Measurements from ENCODE around the gene KMT5C.

Gene KMT5C

DNA sequence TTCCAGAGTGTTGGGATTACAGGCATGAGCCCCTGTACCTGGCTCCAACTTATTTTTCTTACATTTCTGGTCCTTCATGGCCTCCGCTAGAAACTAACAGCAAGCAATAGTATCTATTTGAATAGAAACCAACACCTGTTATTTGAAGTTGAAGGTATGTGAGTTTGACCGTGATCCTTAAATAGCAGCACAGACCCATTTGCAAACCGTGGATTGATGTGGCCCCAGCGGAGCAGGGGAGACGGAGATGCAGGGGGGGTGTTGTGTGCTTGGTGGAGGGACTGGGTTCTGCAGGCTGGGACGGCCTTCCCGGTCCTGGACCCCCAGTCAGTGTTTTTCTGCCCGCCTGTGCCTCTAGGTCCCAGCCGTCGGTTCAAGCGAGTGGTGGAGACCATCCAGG lies 31.4 kb upstream of the KMT5C start:
- Histone ChIP-seq H3K36me3 (replicated peaks; ENCODE audit: low read depth, low read length) (no peaks in the 10 kb centered on the region), H3K27ac (ENCODE audit: low read length) (no peak overlapping the region), H3K4me2 (ENCODE audit: low read length) (no peak overlapping the region), H3K9ac (ENCODE audit: low read length) (no peak overlapping the region), H3K9me3 (ENCODE audit: insufficient read depth, low read length) (no peaks in the 10 kb centered on the region), H3K27me3 (ENCODE audit: low read depth, low read length) (no peaks in the 10 kb centered on the region), H4K20me1 (ENCODE audit: insufficient read depth, low read length) (no peaks in the 10 kb centered on the region), H3K4me3 (ENCODE audit: low read length) (no peak overlapping the region), H2AFZ (ENCODE audit: low read depth, low read length) (no peak overlapping the region), H3K4me1 (ENCODE audit: low read length) (no peaks in the 10 kb centered on the region), H3K79me2 (ENCODE audit: low read length) (no peaks in the 10 kb centered on the region)
- TF ChIP-seq CTCF (IDR thresholded peaks at IDR 0.05; ENCODE audit: low read depth, low read length) (no peak), EZH2phosphoT487 (IDR thresholded peaks at IDR 0.05; ENCODE audit: low read depth) (no peak)

- Histone ChIP-seq H3K36me3 (replicated peaks; ENCODE audit: low read depth, low read length) (no peaks in the 10 kb centered on the region), H3K4me3 (ENCODE audit: low read length) (no peak overlapping the region), H3K27me3 (ENCODE audit: low read depth, low read length) (no peaks in the 10 kb centered on the region), H3K79me2 (ENCODE audit: low read length) (no peaks in the 10 kb centered on the region), H4K20me1 (ENCODE audit: insufficient read depth, low read length) (no peaks in the 10 kb centered on the region), H3K4me1 (ENCODE audit: low read length) (no peaks in the 10 kb centered on the region), H3K27ac (ENCODE audit: low read length) (no peak overlapping the region), H3K9me3 (ENCODE audit: insufficient read depth, low read length) (no peaks in the 10 kb centered on the region), H3K4me2 (ENCODE audit: low read length) (no peak overlapping the region), H3K9ac (ENCODE audit: low read length) (no peak overlapping the region), H2AFZ (ENCODE audit: low read depth, low read length) (no peak overlapping the region)
- TF ChIP-seq CTCF (IDR thresholded peaks at IDR 0.05; ENCODE audit: low read depth, low read length): no peak
- TF ChIP-seq EZH2phosphoT487 (IDR thresholded peaks at IDR 0.05; ENCODE audit: low read depth): no peak
These were observed 30.2 kb upstream of the KMT5C start for GRCh38 chr19:55309448-55309847.

DNA sequence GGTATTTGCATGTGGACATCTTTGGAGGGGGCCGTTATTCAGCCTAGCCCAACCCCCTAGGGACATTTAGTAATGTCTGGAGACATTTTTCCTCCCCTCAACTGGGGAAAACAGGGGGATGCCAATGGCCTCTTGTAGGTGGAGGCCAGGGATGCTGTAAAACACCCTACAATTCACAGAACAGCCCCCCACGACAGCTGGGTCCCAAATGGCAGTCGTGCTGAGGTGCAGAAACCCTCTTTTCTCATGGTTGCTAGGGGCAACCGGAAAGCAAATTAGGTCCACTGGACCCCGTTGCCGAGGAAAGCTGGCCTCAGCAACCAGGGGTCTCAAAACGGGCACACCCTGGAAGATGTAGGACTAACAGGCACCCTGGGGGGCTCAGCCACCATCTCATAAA lies 29.2 kb upstream of the KMT5C start:
- Histone ChIP-seq H3K4me3 (ENCODE audit: low read length) (no peak overlapping the region), H3K9ac (ENCODE audit: low read length) (no peak overlapping the region), H3K27ac (ENCODE audit: low read length) (no peak overlapping the region), H3K79me2 (ENCODE audit: low read length) (no peaks in the 10 kb centered on the region), H2AFZ (ENCODE audit: low read depth, low read length) (no peak overlapping the region), H3K27me3 (ENCODE audit: low read depth, low read length) (no peaks in the 10 kb centered on the region), H3K4me2 (ENCODE audit: low read length) (no peak overlapping the region), H3K4me1 (ENCODE audit: low read length) (no peaks in the 10 kb centered on the region), H4K20me1 (ENCODE audit: insufficient read depth, low read length) (no peaks in the 10 kb centered on the region), H3K36me3 (replicated peaks; ENCODE audit: low read depth, low read length) (no peaks in the 10 kb centered on the region), H3K9me3 (ENCODE audit: insufficient read depth, low read length) (no peaks in the 10 kb centered on the region)
- no peak for TF ChIP-seq CTCF (IDR thresholded peaks at IDR 0.05; ENCODE audit: low read depth, low read length)
- TF ChIP-seq EZH2phosphoT487 (IDR thresholded peaks at IDR 0.05; ENCODE audit: low read depth): no peak

- Histone ChIP-seq H3K36me3 (replicated peaks; ENCODE audit: low read depth, low read length) (no peaks in the 10 kb centered on the region), H3K27ac (ENCODE audit: low read length) (no peak overlapping the region), H3K79me2 (ENCODE audit: low read length) (no peaks in the 10 kb centered on the region), H3K27me3 (ENCODE audit: low read depth, low read length) (no peaks in the 10 kb centered on the region), H3K9ac (ENCODE audit: low read length) (no peak overlapping the region), H3K4me1 (ENCODE audit: low read length) (no peaks in the 10 kb centered on the region), H3K9me3 (ENCODE audit: insufficient read depth, low read length) (no peaks in the 10 kb centered on the region), H3K4me3 (ENCODE audit: low read length) (no peak overlapping the region), H2AFZ (ENCODE audit: low read depth, low read length) (no peak overlapping the region), H3K4me2 (ENCODE audit: low read length) (no peak overlapping the region), H4K20me1 (ENCODE audit: insufficient read depth, low read length) (no peaks in the 10 kb centered on the region)
- no peak for TF ChIP-seq EZH2phosphoT487 (IDR thresholded peaks at IDR 0.05; ENCODE audit: low read depth)
- no peak for TF ChIP-seq CTCF (IDR thresholded peaks at IDR 0.05; ENCODE audit: low read depth, low read length)
These were observed 28.3 kb upstream of the KMT5C start for GRCh38 chr19:55311397-55311796.

Measured in OCI-LY3 (cell line).